ENCODE results near the gene FAM53A.
"Not testable (repeated sequence)": the region's sequence is repeated elsewhere in the genome, so short reads cannot be mapped to it uniquely, and the experiment has no call there.

Gene FAM53A

DNA sequence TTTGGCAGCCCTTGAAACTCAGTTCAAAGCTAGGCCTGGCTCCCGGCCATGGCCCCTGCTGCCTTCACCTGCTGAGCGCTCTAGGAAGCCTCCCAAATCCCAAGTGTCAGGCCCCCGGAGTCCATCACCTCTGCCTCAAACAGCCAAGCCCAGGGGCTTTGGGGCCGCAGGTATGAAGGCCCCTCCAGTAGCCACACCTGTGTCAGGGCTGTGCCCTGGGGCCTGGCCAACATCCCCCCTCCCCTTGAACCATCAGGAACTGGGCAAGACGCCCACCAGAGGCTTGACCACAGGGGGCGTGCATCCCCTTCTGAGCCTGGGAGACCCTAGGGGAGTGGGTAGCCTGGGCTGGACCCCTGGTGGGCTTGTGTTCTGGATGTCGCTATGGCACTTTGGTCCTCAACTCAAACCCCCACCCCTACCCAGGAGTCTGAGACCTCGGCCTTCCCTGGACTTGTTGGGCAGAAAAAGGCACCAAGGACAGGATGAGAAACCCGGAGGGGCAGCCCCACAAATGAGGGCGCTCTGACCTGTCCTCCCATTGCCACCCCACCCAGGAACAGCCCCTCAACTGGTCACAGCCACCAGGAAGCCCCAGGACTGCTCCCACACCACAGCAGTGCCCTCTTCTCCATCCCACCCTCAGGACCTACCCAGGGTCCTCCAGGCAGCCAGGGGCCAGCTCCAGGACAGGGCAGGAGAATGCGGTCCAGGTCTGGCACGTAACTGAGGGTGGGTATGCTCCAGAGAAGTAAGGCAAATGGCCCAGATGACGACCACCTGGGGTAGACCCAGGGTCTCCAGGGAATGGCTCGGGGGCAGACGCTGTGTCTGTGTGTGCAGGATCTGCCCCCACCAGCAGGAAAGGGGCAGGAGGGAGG lies 32.2 kb upstream of the FAM53A start:
- no peak for DNase-seq

DNA sequence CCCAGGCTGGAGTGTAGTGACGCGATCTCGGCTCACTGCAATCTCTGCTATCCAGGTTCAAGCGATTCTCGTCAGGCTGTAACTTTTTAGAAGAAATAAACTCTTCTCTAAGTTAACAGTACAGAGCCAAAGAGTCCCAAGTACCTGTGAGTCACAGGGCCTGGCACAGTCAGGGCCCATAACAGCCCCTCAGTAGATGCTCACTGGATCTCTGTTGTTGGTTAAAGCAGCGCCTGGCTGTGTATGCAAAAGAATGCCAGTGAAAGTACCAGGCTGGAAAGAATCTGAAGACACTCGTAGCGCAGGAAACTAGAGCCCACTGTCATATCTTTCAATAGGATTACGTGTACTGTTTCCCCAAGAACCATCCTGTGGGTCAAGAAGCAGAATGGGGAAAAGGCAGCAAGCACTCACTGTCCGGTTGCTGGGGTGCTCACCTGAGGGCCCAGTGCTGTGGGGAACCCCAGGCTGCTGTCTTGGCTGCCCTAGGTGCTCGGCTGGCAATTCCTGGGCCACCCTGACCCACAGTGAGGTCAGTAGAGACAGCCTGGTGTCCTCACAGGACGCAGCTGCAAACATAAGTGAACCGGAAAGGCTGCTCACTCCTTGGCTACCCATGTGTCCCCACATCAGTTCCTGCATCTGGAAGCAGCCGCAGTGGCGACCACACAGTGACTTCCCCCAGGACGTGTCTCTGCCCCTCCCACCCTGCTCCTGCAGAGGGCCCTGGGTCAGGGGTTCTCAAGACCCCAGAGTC lies 31.1 kb upstream of the FAM53A start:
- peak; percentile 69 to 80 for DNase-seq

DNA sequence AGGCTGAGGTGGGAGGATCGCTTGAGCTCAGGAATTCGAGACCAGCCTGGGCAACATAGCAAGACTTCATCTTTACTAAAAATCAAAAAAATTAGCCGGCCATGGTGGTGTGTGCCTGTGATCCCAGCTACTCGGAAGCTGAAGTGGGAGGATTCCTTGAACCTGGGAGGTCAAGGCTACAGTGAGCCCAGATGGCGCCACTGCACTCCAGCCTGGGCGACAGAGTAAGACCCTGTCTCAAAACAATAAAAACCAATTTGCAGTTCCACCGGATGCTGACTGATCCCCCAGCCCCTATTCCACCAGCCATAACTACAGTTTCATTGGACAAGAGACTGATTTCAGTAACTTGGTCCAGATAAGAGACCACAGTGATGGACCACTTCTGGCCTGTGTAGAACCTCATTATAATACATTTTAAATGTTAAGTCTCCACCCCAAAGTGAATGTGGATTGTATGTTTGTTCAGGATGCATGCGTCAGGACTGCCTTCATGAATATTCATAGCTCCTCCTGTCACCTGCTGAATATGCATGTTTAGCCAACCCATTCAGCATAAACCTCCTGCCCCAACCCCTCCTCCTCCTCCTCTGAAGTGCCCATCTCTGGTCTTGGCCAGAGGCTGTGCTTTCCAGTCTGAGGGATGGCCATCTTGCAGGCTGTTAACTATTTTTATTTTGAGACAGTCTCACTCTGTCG lies 30.3 kb upstream of the FAM53A start:
- DNase-seq = no peak

DNA sequence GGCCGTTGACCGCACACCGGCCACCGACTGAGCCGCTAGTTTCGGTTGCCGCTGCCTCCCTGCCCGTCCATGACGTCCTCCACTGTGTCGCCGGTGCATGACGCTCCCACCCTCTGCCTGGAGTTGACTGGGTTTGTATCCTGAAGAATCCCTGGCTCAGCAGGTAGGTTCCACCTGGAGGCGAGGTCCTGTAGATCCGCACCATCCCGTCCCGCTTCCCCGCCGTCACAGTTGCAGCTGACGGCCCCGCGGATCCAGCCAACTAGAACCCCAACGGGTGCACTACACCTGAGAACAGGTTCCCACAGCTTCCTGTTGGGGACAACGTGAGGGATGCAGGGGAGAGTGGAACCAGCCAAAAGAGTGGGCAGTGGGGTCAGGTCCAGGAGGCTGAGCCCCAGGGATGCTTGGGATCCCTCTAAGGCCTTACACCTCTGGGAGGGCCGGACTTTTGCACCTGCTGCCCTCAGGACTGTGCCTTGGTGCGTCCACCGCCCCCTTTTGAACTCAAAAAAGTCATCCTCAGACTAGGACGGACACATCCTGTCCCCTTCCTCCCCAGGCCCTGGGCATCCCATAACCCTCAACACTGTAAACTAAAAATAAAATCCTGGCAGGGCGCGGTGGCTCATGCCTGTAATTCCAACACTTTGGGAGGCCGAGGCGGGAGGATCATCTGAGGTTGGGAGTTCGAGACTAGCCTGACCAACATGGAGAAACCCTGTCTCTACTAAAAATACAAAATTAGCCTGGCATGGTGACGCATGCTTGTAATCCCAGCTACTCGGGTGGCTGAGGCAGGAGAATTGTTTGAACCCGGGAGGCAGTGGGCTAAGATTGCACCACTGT lies 29.1 kb upstream of the FAM53A start:
- no peak for DNase-seq

DNA sequence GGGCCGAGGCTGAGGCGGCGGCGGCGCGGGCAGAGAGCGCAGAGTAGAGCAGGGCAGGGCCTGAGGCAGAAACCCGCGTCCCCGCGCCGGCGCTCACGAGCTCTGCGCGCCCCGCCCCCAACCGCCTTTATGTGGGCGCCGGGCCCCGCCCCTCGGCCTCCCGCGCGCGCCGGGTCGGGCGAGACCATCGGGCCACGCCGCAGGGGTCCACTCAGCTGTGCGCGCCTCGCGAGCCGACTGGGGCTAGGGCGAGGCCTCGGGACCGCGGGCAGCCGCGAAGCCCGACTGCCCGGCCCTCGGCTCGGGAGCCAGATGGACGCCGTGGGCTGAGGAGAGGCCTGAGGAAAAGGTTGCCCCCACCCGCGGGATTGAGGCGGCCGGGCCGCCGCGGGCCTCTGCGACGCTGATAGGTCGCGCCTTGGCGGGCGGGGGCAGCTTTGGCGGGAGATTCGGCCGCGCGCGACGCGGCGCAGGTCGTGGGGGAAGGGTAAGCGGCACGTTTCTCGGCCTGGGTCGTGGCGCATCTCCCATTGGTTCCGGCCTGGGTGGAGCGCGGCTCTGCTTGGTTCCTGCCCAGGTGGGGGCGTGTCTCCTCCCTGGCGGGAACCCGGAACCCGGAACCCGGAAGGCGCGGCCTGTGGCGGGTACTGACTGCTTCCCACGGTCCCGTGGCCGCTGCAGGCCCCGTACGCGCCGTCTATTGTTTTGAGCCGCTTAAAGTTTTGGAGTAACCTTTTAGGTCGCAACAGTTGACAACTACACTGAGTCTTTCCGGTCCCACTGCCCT lies 28.3 kb upstream of the FAM53A start, which contains the start of gene SLBP:
Gene SLBP (minus strand): TSS at position 104 of the 787 bp plus-strand sequence. CDS start 131 bp downstream, outside the sequence.
- peak; percentile 93 for DNase-seq

DNA sequence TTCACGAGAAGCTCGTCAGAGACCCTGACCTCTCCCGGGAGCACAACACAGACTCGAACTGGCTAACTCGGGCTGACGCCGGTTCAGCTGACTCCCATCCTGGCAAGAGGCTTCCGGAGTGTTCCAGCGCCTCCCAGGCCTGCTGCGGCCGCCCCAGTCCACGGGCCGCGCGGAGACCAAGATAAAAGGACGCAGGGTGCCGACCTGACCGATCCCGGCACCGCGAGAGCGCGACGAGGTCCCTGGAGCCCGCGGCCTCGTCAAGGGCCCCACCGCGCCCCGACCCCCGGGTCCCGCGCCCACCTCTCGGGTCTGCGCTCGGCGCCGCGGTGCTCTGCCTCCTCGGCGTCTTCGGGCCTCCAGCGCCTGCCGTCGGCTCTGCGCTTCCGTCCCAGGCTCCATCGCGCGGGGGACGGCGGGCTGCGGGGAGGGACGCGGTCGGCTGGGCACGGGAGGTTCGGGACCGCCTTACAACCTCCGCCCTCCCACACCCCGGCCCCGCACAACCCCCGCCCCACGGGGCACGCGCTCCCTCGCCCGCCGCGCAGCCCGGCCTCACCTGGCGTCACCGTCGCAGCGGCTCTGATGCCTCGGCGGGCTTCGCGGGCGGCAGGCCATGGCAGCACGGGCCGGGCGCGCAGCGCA lies 27.6 kb upstream of the FAM53A start:
- DNase-seq = peak in 1 of 2 experiments; percentile 14

DNA sequence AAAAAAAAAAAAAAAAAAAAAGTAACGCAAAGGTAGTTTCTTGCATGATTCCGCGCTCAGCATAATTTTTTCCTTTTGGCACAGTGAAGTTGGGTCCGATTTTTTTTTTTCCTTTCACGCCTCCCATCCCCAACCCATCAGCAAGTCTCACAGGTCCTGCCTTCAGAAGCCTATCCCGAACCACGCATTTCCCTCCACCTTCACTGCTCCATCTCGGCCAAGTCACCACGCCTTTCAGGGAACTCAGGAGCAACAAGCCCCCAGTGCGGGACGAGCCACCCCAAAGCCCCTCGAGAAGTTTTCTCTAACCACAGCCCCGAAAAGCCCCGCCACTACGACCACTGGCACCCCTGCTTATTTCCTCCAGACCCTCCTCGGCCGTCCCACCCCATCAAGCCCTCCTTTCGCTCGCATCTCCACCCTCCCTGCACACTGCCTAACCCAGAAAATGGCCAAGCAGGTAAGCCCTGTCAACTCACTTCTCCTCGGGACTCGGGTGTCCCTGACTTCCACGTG lies 27.0 kb upstream of the FAM53A start:
- no peak for DNase-seq

DNA sequence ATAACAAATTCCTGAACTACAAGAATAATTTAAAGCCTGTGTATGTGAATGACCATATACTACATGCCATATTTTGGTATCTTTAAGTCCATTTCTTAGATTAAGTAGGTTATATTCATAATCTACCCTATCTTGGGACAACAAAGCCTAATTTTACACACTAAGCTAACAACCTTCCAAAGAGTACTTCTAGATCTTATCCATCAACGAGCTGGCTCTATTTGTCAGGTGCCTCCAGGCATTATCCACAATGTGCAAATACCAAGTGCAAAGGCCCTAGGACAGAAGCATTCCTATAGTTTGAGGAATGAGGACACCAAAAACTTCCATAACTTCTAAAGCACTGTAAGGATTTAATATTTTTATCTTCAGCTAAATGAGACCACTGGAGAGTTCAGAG lies 24.5 kb upstream of the FAM53A start:
- DNase-seq = no peak

DNA sequence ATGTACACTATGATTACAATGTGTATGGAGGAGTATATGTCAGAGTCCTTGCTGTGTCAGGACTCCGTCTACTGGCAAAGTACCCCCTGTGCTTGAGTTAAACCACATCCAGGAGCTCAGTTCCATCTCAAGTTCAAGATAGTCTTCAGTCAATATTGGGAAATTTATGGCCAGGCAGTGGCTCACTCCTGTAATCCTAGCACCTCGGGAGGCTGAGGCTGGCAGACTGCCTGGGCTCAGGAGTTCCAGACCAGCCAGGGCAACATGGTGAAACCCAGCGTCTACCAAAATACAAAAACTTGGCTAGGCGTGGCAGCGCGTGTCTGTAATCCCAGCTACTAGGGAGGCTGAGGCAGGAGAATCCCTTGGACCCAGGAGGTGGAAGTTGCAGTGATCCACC lies 22.2 kb upstream of the FAM53A start:
- DNase-seq = no peak

DNA sequence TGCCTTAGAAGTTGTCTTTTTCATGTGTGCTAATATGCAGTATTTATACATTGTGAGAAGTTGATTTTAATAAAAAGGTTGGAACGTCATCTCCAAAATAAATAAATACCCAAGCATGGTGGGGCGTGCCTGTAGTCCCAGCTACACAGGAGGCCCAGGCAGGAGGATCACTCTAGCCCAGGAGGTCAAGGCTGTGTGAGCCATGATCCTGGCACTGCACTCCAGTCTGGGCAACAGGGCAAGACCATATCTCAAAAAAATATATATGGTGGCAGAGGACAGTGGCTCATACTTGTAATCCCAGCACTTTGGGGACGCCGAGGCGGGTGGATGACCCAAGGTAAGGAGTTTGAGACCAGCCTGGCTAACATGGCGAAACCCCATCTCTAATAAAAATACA lies 21.6 kb upstream of the FAM53A start:
- no peak for DNase-seq

DNA sequence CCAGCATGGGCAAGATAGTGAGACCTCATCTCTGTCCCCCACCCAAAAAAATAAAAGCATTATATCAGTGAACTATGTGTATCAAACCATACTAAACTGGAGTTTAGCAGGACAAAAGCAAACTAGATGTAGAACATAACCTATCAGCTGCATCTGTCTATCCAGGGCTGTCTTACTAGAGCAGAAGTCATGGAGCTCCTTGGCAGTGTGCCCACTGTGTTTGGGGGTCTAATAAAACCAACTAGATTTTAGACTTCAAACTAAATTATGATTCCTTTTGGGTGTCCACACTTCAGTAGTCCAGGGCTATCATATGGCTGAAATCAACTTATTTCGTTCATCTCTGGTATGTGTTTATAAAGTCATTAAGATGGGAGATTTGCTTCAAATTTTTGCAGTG lies 19.8 kb upstream of the FAM53A start:
- DNase-seq = no peak

DNA sequence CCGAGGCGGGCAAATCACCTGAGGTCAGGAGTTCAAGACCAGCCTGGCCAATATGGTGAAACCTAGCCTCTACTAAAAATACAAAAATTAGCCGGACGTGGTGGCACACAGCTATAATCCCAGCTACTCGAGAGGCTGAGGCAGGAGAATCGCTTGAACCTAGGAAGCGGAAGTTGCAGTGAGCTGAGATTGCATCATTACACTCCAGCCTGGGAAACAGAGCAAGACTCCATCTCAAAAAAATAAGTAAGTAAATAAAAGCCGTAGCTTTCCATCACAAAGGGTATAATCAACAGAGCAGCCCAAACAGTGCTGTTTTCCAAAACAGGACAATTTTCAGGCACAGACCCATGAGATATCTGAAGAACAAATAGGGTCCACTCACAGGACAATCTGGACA lies 17.6 kb upstream of the FAM53A start:
- DNase-seq = not testable (repeated sequence)

DNA sequence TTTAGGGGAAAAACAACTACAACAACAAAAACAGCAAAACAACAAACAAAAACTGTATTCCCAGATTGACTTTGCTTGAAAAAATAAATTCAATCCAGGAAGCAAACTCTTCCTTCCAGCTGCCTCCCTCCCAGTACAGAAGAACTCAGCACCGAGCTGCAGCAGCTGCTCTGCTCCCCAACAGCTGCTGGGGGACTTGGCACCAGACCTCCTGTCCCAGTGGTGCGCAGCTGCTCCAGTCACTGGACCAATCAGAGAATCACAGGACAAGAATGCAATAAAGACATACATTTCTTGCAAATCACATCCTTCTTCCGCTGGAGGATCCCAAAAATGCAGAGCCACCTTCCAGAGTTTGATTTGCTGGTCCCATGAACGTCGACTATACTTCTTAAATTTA lies 11.8 kb upstream of the FAM53A start:
- DNase-seq = no peak

DNA sequence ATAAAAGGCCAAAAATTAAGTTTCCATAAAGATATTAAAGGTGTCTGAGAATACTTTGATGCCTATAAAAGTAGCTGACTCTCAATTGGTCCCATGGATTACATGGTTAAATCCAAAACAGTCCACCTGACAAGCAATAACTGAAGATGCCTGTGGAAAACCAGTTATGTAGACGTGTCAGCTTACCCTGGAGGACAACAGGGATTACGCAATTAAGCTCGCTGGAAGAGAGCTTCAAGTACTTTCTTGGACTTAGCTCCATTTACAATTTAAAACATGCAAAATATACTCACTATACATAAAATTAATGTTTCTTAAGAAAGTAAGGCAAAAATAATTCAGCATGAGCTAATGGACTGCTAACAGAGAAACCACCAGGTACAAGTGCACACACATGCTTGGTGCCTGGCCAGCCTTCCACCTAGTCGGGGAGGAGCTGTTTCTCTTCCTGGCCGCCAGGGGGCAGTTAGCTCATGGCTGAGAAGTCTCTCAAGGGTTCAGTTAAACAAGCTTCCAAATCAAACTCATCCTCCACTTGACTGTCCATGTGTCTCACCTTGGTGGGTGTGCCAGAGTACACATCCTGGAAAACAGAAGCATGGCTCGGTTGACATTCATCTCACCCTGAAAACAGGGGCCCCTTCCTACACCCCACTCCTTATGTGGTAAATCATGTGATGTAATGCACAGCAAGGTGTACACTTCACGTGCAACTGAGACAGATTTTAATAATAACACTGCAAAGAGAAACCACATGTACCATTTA lies 9.2 kb upstream of the FAM53A start:
- peak; percentile 81 to 82 for DNase-seq

DNA sequence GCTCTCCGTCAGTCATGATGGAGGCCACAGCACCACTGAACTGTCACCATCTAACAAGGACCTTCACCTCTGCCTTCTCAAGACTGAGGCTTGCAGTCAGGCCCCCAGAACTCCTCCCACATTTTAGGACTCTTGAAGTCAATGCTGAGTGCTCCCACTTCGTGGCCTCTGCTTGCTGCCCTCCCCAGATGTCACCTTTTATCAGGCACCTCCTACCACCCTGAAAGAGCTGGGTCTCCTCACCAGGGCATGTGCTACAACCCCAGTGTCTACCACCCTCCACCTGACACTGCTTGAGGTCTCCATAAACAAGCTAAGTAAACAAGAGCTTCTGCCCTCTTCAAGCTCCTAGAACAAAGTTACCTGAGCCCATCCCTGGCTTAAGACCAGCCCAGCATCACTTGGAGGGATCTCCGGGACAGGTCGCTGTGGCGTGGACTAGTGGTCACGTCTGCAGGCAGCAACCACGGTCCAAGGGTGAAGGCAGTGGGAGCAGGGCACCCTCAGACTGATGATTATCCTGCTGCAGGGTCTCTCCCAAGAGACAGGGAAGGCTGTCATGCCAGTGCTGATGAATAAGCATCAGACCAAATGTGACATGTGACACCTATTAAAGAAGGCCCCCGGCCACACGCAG lies 7.7 kb upstream of the FAM53A start:
- no peak for DNase-seq

DNA sequence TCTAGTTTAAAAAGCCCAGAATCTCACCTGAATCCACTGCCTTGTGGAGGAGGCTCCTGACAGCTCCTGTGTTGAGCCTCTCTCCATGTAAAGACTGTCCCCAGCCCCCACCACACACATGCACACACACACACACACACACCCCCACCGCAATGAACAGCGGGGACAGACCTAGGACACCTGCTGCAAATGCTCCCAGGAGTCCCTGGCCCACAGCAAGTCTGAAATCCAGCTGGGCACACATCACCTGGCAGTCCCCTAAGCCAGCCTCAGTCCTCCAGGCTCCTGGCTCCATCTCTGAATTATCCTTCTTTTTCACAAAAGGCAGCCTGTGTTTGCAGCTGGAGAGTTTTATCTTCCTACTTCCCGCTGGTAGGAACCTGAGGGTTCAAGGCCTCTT lies 6.6 kb upstream of the FAM53A start:
- DNase-seq = no peak

DNA sequence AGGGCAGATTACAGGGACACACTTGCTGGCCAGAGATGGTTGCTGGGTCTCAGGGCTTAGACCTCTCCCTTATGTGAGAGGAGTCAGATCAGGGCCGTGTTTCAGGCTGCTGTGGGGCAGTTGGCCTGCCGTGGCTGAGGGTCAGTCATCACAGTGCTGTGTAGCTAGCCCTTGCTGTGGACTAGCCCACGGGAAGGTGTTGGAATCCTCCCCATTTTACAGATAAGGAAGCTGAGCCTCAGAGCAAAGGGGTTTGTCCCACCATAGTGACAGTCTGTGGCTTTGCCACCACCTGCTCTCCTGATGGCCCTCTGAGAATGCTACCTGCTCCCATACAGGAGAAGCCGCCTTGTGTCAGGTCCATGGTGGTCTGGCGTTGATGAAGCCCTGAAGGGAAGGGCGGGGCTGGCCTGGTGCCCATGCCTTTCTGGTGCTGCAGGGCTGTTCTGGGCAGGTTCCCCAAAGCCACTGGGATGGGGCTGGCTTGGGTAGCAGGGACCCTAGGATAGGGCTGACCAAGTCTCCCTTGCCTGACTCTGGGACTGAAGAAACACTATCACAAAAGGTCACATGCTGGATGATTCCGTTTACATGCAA lies 2.4 kb upstream of the FAM53A start:
- DNase-seq = no peak

DNA sequence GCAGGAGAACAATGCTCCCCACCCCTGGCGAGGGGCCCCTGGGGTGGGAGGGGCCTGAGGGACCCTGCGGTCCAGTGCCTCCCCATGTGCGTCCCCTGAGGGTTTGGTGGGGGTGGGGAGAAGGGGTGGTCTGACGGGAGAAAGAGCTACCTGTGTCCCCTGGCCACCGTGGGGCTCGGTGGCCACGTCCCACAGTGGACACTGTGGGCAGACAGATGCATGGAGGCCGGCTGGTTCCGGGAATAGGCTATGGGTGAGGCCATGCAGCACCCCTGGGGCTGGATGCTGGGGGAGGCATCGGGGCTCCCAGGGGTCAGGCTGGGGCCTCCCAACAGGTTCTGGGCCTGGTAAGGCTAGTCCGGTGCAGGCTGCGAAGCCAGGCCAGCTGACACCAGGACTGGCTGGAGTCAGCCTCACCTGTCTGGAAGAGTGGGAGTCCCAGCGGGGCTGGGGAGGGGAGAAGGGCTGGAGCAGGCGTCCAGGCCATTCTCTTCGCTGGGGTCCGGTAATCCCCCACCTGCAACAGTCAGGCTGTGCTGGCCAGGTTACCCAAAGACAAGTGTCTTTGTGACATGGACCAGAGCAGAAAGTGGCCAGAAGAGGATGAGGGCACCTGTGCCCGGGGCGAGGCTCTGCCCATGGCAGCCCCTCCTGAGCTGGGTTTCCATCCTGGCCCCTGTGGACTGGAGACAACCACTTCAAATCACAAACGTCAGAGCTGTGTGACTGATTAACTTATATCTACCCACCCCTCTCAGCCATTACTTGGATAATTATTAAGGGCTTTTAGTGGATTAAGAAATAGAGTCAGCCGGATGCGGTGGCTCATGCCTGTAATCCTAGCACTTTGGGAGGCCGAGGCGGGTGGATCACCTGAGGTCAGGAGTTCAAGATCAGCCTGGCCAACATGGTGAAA lies 1.4 kb upstream of the FAM53A start:
- no peak for DNase-seq

All from Kasumi-1 (cell line).